OCI-LY3 (cell line): Measurements from ENCODE around the gene BRF1.
A peak's percentile ranks its signal among the peaks of the same experiment; 100 is the strongest.

ENCODE experiments used
- H2AFZ ChIP-seq: fragments of 200-600, 300-600 bp; shearing (Covaris generic); 2 replicates; pipeline ENCODE4 v1.6.0; 2014; ENCODE audit warnings: antibody characterized with exemption, low read depth, low read length
- H3K27ac ChIP-seq: fragments of 200-600, 300-600 bp; sonication (generic); 2 replicates; pipeline ENCODE4 v1.5.1; 2014; ENCODE audit warnings: mild to moderate bottlenecking, low read length, moderate library complexity, mixed read lengths
- H3K27me3 ChIP-seq: fragments of 200-600, 300-600 bp; sonication (generic); 2 replicates; pipeline ENCODE4 v1.6.1; 2014; ENCODE audit warnings: low read depth, low read length, mixed read lengths
- H3K36me3 ChIP-seq: fragments of 200-600, 300-600 bp; sonication (generic); replicated peaks from 2 replicates; pipeline ENCODE3; 2014; ENCODE audit warnings: low read depth, low read length, mixed read lengths
- H3K4me1 ChIP-seq: fragments of 300-600, 200-600 bp; sonication (generic); 2 replicates; pipeline ENCODE4 v1.6.1; 2014; ENCODE audit warnings: low read length, mixed read lengths
- H3K4me2 ChIP-seq: fragments of 200-600, 300-600 bp; sonication (generic); 2 replicates; pipeline ENCODE4 v1.6.1; 2014; ENCODE audit warnings: low read length, mixed read lengths
- H3K4me3 ChIP-seq: fragments of 300-600, 200-600 bp; sonication (generic); 2 replicates; pipeline ENCODE4 v1.5.1; 2014; ENCODE audit warnings: antibody characterized with exemption, mild to moderate bottlenecking, low read length, moderate library complexity
- H3K79me2 ChIP-seq: fragments of 300-600, 200-600 bp; shearing (Covaris generic); 2 replicates; pipeline ENCODE4 v1.6.1; 2014; ENCODE audit warnings: mild to moderate bottlenecking, low read length, mixed read lengths
- H3K9ac ChIP-seq: fragments of 300-600, 200-600 bp; shearing (Covaris generic); 2 replicates; pipeline ENCODE4 v1.6.0; 2014; ENCODE audit warnings: mild to moderate bottlenecking, low read length, moderate library complexity
- H3K9me3 ChIP-seq: fragments of 200-600, 300-600 bp; shearing (Covaris generic); 2 replicates; pipeline ENCODE4 v1.6.1; 2014; ENCODE audit warnings: low read length, mixed read lengths; ENCODE audit not compliant: insufficient read depth
- H4K20me1 ChIP-seq: fragments of 200-600, 300-600 bp; sonication (generic); 2 replicates; pipeline ENCODE4 v1.6.1; 2016; ENCODE audit warnings: low read length, mixed read lengths; ENCODE audit not compliant: insufficient read depth
- EZH2phosphoT487 ChIP-seq: fragments of 200-600 bp; shearing (Covaris generic); IDR thresholded peaks from 2 replicates; pipeline ENCODE4 v1.6.1; 2018; ENCODE audit warnings: antibody characterized with exemption, mixed run types, low read depth
- TF ChIP-seq, protein P1 (sequence below): fragments of 200-600, 300-600 bp; sonication (generic); IDR thresholded peaks from 2 replicates; pipeline ENCODE4 v1.5.1; 2014; ENCODE audit warnings: antibody characterized with exemption, low read length, low read depth

BRF1 gene

DNA sequence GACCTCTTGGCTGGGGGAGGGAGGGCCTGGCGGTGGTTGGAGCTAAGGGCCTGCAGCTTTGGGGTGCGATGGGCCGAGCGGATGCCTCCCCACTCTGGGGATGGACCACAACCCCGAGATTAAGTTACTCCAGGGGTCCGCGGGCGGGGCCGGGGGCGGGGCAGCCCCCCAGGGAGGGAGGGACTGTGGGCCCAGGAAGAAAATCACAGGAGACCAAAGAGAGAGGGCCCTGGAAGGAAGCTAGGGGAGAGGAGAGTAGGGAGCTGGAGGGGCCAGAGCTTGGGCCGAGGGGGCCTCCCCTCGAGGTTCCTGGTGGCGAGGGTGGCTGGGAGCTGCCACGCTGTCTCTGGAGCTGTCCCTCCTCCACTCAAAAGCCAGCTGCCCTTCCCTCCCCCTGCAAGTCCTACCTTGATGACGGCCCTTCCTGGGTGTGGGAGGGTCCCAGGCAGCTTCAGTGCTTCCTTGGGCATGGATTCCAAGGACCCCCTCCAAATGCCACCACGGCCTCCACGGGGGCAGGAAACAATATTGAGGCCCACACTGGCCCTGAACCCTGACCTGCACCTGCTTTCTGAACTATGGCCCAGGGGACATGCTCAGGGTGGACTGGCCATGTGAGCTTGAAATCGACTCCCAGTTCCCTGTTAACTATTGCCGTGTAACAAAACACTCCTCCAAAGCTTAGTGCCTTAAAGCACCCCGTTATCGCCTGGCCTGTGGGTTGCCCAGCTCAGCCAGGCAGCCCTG is 119.1 kb downstream of the BRF1 start:
- Histone ChIP-seq H3K27me3 (peaks cover 12% of the 10 kb centered on the region), H3K79me2 (no peaks in the 10 kb centered on the region), H3K36me3 (no peaks in the 10 kb centered on the region), H3K9me3 (no peaks in the 10 kb centered on the region), H3K4me1 (peaks cover 5% of the 10 kb centered on the region), H2AFZ (no peak overlapping the region), H3K27ac (no peak overlapping the region), H4K20me1 (no peaks in the 10 kb centered on the region), H3K4me2 (peak overlapping the region; percentile 68), H3K4me3 (peak overlapping the region; percentile 94), H3K9ac (no peak overlapping the region)
- TF ChIP-seq EZH2phosphoT487: no peak
- TF ChIP-seq, protein P1, sequence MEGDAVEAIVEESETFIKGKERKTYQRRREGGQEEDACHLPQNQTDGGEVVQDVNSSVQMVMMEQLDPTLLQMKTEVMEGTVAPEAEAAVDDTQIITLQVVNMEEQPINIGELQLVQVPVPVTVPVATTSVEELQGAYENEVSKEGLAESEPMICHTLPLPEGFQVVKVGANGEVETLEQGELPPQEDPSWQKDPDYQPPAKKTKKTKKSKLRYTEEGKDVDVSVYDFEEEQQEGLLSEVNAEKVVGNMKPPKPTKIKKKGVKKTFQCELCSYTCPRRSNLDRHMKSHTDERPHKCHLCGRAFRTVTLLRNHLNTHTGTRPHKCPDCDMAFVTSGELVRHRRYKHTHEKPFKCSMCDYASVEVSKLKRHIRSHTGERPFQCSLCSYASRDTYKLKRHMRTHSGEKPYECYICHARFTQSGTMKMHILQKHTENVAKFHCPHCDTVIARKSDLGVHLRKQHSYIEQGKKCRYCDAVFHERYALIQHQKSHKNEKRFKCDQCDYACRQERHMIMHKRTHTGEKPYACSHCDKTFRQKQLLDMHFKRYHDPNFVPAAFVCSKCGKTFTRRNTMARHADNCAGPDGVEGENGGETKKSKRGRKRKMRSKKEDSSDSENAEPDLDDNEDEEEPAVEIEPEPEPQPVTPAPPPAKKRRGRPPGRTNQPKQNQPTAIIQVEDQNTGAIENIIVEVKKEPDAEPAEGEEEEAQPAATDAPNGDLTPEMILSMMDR: no peak

DNA sequence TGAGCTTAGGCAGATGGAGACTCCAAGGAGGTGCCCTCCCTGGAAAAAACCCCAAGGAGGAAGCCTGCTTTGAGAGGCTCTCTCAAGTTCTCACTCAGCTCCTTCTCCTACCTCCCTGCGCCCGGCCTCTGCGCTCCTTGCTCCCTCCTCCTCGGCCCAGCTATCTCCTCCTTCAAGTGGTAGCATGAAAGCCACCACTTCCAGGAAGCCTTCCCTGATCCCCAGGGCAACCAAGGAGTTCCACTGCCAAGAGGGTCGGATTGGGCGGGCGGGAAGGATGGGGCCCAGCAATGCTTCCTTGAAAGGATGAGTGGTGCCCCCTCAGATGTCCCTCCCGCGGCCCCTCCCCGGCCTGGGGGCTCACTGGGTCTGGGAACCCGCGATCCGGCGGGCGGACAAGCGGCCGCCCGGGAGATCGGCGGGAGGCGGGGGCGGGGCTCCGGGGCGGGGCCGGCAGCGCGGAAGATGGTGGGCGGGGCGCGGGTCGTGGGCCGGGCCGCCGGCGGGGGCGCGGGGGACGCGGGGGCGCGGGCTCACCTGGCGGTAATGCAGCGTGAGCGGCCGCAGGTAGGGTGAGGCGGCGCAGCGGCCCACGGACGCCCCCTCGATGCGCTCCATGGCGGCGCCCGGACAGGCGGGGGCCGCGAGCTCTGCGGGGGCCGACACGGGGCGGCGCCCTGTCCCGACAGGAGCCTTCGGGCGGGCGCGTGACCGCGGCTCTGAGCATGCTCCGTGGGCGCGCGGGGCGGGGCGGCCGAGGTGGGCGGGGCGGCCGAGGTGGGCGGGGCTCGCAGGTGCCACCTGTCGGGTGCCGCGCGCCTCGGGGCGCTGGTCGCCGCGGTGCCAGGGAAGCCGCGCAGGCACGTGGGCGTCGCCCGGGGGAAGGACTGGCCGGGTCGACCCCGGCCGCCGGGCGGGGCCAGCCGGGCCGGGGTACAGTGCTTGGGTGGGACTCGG is 119.9 kb downstream of the BRF1 start, which contains the start of gene NUDT14:
Gene NUDT14, minus strand, starts transcription at position 721 of the 957 bp plus-strand sequence. Its CDS starts 103 bp downstream, at position 618.
- H3K4me2 ChIP-seq: peak within 1 kb of the TSS; percentile 98
- H3K4me1 ChIP-seq: peaks cover 10% of the 10 kb centered on the region
- H3K4me3 ChIP-seq: peak within 1 kb of the TSS; percentile 94
- TF ChIP-seq, protein P1: no peak
- TF ChIP-seq EZH2phosphoT487: no peak
- H3K9me3 ChIP-seq: no peaks in the 10 kb centered on the region
- peak within 1 kb of the TSS; percentile 71 for H3K9ac ChIP-seq
- no peaks in the 10 kb centered on the region for H4K20me1 ChIP-seq
- H3K27ac ChIP-seq: no peak within 1 kb of the TSS
- H3K27me3 ChIP-seq: peaks cover 12% of the 10 kb centered on the region
- H3K36me3 ChIP-seq: no peaks in the 10 kb centered on the region
- H3K79me2 ChIP-seq: no peaks in the 10 kb centered on the region
- no peak within 1 kb of the TSS for H2AFZ ChIP-seq

DNA sequence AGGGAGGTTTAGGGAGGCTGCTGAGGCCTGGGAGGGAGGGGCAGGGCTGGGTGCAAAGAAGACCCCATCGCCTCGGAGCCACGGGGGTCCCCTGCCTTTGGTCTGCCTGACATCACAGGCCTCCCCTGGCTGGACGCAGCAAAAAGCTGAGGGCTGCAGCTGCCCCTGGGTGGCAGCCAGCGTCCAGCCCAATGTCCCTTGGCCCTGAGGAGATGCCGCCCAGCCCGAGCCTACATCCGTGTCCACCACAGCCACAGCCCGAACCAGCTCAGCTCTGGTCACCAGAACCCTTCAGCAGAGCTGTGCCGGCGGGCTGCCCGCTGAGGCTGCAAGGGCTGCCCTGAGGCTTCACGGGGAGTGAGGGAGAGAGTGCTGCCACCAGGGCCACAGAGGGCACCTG is 121.6 kb downstream of the BRF1 start:
- Histone ChIP-seq H3K9ac (no peak overlapping the region), H3K27me3 (peaks cover 10% of the 10 kb centered on the region), H3K4me2 (no peak overlapping the region)

More for the DNA sequence above, 121.6 kb downstream of the BRF1 start:
- peaks cover 17% of the 10 kb centered on the region for H3K4me1 ChIP-seq
- H3K9me3 ChIP-seq: no peaks in the 10 kb centered on the region
- H3K79me2 ChIP-seq: no peaks in the 10 kb centered on the region
- H3K36me3 ChIP-seq: no peaks in the 10 kb centered on the region
- no peak overlapping the region for H3K4me3 ChIP-seq
- H3K27ac ChIP-seq: no peak overlapping the region
- H2AFZ ChIP-seq: no peak overlapping the region
- TF ChIP-seq EZH2phosphoT487: no peak
- TF ChIP-seq, protein P1: no peak
- H4K20me1 ChIP-seq: no peaks in the 10 kb centered on the region
